ENCODE results near the gene CMPK2.

DNA sequence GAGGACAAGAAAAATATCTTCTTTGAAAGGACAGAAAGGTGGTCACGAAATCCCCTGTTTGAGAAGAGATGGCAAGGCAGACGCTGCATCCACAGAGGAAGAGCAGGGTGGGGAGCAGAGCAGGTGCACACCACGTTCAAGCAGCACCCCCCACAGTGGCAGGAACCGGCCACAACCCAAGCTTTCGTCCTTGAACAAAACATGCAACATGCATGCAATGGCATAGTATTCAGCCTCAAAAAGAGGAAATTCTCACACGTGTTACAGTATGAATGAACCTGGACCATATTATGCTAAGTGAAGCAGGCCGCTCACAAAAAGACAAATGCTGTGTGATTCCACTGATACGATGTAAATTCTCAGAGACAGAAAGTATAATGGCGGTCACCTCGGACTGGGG is 51.4 kb downstream of the CMPK2 start:
- TF ChIP-seq POLR2A (IDR thresholded peaks at IDR 0.05) = no peak
- TF ChIP-seq, protein P1, sequence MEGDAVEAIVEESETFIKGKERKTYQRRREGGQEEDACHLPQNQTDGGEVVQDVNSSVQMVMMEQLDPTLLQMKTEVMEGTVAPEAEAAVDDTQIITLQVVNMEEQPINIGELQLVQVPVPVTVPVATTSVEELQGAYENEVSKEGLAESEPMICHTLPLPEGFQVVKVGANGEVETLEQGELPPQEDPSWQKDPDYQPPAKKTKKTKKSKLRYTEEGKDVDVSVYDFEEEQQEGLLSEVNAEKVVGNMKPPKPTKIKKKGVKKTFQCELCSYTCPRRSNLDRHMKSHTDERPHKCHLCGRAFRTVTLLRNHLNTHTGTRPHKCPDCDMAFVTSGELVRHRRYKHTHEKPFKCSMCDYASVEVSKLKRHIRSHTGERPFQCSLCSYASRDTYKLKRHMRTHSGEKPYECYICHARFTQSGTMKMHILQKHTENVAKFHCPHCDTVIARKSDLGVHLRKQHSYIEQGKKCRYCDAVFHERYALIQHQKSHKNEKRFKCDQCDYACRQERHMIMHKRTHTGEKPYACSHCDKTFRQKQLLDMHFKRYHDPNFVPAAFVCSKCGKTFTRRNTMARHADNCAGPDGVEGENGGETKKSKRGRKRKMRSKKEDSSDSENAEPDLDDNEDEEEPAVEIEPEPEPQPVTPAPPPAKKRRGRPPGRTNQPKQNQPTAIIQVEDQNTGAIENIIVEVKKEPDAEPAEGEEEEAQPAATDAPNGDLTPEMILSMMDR (IDR thresholded peaks at IDR 0.05) = no peak
- TF ChIP-seq POLR2AphosphoS5 (IDR thresholded peaks at IDR 0.05) = no peak

All from gastroesophageal sphincter (tissue), 3 donors.